ENCODE results near the gene CD300LF.

Gene CD300LF

DNA sequence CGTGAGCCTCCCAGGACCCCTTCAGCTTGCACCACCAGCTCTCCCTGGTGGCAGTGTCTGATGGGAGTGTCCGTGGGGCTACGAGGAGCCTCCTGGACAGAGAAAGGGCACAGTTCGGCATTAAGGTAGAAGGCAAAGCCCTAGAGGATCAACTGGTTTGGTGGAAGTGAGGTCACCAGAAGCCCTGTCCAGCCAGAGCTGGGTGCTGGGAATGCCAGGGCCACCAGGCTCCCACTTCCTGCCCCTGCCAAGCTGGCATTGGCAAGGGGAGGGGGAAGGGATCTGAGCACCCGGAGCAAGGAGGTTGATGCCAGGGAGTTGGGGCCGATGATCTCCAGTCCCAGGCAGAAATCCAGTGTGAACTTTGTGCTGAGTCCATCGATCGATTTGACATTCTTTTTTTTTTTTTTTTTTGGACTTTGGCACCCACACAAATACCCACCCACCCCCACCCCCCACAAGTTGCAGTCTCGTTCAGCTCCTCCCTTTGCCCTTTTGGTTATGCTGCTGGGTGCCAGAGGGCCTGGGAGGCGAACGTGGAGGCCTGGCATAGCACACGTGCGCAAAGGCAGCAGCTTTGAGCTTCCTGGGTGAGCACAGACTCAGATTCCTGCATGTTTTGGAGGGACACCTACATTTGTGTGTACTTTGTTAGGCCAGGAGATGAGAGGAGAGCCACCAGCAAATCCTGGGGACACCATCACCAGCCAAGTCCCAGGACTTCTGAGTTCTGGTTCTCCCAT lies 37.8 kb upstream of the CD300LF start:
- ATAC-seq (replicated peaks) (no peak), DNase-seq (no peak)
- Mint-ChIP-seq H3K36me3 (peaks cover 10 to 19% of the 10 kb centered on the region in 2 donors), H3K27me3 (no peaks in the 10 kb centered on the region), H3K4me1 (peaks cover 41 to 73% of the 10 kb centered on the region in 2 donors), H3K9me3 (no peaks in the 10 kb centered on the region), H3K27ac (no peak overlapping the region), H3K4me3 (peak overlapping the region; percentile 84 to 88)

DNA sequence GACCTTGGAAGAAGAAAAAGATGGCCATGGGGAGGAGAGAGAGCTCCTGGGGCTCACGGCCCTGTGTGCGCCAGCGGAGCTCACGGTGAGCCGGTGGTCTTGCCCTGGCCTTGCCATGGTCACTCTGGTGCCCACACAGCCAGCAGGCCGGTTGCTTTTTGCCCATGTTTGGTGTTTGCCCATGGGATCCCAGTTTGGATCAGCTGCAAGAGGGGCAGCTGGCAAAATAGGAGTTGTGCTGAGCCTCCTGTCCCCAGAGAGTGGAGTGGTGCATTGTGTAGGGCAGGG lies 37.3 kb upstream of the CD300LF start:
- H3K4me1 Mint-ChIP-seq = peaks cover 40 to 67% of the 10 kb centered on the region in 2 donors

DNA sequence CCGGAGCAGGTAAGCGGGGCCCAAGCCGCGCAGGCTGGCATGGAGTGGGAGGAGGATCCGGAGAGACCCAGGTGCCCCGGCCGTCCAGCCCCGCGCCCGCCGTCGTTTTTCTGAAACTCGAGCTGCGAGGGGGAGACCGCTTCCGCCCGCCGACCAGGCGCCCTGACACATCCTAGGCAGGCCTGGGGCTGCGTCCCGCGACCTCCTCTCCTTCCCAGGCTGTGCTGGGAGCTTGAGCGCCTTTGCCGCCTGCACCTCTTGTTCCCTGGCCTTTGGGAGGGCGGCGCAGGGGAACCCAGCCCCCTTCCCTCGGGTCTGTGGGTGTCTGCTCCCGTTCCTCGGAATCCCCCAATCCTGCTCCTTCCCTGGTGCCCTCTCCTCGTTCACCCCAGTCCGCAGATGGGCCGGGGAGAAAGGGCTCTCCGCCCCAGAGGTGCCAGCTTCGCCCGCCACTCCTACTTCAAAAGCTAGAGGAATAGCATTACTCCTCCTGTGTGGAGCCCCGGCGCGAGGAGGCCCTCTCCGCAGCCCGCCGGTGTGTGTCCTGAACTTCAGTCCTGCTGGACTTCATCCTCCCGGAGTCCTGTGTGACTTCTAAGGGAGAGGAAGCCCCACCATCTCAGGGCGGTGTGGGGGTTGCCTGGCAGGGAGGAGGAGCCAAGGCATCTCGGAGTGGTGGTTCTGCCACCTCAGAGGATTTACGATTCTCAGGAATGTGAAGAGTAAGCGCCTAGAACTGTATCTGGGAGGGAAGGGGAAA lies 36.7 kb upstream of the CD300LF start:
- Mint-ChIP-seq H3K4me3 (peak overlapping the region; percentile 84 to 88), H3K4me1 (peaks cover 41 to 67% of the 10 kb centered on the region in 2 donors), H3K27me3 (no peaks in the 10 kb centered on the region), H3K9me3 (no peaks in the 10 kb centered on the region), H3K27ac (peak overlapping the region; percentile 85), H3K36me3 (peaks cover 7 to 14% of the 10 kb centered on the region in 2 donors)
- ATAC-seq (replicated peaks) = peak; percentile 11 to 13
- no peak for DNase-seq

More for the DNA sequence above, 37.3 kb upstream of the CD300LF start:
- H3K4me3 Mint-ChIP-seq = peak overlapping the region; percentile 84 to 88
- H3K27me3 Mint-ChIP-seq = no peaks in the 10 kb centered on the region
- no peaks in the 10 kb centered on the region for H3K9me3 Mint-ChIP-seq
- no peak for DNase-seq
- peaks cover 9 to 16% of the 10 kb centered on the region in 2 donors for H3K36me3 Mint-ChIP-seq
- no peak overlapping the region for H3K27ac Mint-ChIP-seq
- no peak for ATAC-seq (replicated peaks)

DNA sequence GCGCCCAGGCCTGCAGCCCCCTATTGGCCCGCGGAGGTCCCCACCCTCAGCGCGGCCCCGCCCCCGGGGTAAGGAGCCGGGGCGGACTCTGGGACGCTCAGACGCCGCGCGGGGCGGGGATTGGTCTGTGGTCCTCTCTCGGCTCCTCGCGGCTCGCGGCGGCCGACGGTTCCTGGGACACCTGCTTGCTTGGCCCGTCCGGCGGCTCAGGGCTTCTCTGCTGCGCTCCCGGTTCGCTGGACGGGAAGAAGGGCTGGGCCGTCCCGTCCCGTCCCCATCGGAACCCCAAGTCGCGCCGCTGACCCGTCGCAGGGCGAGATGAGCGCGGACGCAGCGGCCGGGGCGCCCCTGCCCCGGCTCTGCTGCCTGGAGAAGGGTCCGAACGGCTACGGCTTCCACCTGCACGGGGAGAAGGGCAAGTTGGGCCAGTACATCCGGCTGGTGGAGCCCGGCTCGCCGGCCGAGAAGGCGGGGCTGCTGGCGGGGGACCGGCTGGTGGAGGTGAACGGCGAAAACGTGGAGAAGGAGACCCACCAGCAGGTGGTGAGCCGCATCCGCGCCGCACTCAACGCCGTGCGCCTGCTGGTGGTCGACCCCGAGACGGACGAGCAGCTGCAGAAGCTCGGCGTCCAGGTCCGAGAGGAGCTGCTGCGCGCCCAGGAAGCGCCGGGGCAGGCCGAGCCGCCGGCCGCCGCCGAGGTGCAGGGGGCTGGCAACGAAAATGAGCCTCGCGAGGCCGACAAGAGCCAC lies 36.0 kb upstream of the CD300LF start, which contains the start of gene NHERF1:
TSS of gene NHERF1 (plus strand) at position 100 of the 750 bp plus-strand sequence. CDS start at position 319, 219 bp downstream.
- Mint-ChIP-seq H3K9me3 (no peaks in the 10 kb centered on the region), H3K4me1 (peaks cover 49 to 69% of the 10 kb centered on the region in 2 donors), H3K36me3 (peaks cover 7 to 14% of the 10 kb centered on the region in 2 donors), H3K27me3 (no peaks in the 10 kb centered on the region), H3K4me3 (peak within 1 kb of the TSS; percentile 84 to 88), H3K27ac (peak within 1 kb of the TSS; percentile 85)
- DNase-seq (peak; percentile 94), ATAC-seq (replicated peaks) (peak; percentile 95 to 96)

DNA sequence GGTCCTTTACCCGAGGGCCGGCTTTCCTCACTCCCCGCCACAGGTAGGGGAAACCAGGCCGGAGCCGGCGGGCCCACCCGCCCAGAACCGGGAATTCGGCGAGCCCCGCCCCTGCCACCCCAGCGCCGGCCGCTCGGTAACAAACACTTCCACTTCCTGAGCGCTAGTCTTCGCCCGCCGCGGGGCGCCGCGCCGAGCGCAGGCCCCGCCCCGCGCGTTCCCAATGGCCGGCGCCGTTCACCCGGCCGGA lies 35.5 kb upstream of the CD300LF start:
- no peaks in the 10 kb centered on the region for H3K9me3 Mint-ChIP-seq
- H3K27ac Mint-ChIP-seq = peak overlapping the region; percentile 76
- DNase-seq (no peak), ATAC-seq (replicated peaks) (no peak)
- H3K36me3 Mint-ChIP-seq = peaks cover 7 to 14% of the 10 kb centered on the region in 2 donors
- H3K4me1 Mint-ChIP-seq = peaks cover 52 to 69% of the 10 kb centered on the region in 2 donors
- peak overlapping the region; percentile 73 to 88 for H3K4me3 Mint-ChIP-seq
- H3K27me3 Mint-ChIP-seq = no peaks in the 10 kb centered on the region

DNA sequence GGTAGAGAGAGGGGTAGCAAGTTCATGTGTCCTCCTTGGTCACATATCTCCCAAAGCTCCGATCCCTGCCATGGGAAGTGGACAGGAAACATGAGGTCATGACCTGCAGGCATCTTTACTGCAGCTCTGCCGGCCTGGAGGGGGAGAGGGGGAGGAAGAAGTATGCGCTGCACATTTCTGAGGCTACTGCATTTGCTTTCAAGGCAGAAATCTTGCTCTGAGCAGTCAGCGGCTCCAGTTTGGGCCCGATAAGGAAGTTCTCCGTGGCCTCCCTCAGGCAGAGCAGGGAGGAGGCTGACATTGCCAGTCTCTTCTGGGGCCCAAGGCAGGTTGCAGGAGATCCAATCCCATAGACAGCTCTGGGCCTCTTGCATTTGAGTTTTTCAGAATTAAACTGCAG lies 34.2 kb upstream of the CD300LF start:
- Mint-ChIP-seq H3K4me3 (peak overlapping the region in 1 of 2 donors; percentile 23), H3K27ac (no peak overlapping the region), H3K27me3 (no peaks in the 10 kb centered on the region), H3K36me3 (peaks cover 0 to 4% of the 10 kb centered on the region in 2 donors), H3K9me3 (no peaks in the 10 kb centered on the region), H3K4me1 (peaks cover 52 to 71% of the 10 kb centered on the region in 2 donors)
- ATAC-seq (replicated peaks) (no peak), DNase-seq (no peak)

DNA sequence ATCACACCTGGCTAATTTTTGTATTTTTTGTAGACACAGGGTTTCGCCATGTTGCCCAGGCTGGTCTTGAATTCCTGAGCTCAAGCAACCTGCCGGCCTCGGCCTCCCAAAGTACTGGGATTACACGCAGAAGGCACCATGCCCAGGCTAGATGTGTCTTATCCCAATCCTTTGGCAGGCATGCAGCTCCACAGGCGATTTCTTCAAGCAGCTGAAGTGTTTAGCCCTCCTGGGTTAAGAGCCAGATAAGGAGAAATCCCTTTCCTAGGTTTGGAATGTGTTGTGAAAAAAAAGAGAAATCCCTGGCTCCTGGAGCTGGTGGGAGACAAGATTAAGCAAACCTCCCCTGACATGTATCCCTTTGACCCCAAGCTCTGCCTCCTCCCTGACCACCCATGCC lies 33.7 kb upstream of the CD300LF start:
- Mint-ChIP-seq H3K4me1 (peaks cover 51 to 71% of the 10 kb centered on the region in 2 donors), H3K4me3 (peak overlapping the region in 1 of 2 donors; percentile 23), H3K36me3 (peaks cover 0 to 3% of the 10 kb centered on the region in 2 donors), H3K9me3 (no peaks in the 10 kb centered on the region), H3K27me3 (no peaks in the 10 kb centered on the region), H3K27ac (no peak overlapping the region)
- ATAC-seq (replicated peaks) = no peak
- DNase-seq = no peak

DNA sequence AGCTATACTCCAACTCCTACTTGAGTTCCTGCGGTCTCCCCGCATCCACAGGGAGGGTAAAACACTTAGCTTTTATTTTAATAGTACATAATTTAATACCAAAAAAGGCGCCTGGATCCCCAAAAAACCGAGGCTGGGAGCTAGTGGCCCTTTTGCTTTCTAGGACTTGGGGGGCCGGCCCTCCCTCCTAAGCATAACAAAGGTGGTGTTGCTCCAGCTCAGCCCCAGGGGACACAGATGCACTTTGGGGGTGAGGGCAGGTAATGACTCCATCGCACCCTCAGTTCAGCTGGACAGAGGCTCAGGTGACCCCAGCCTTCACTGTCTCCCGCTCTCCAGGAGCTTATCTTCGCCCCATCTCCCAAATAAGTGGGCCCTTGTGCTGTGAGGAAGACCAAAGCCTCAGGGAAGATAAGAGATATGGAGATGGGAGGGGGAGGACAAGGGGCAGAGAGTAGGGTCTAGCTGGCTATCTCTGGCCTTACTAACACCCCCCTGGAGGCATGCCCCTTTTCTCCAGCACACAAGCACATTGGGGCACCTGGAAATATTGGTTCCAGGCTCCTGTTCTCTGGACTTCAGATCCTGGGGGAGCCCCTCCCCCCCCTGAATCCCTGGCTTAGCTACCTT lies 32.9 kb upstream of the CD300LF start:
- H3K4me3 Mint-ChIP-seq = no peak overlapping the region
- DNase-seq (no peak), ATAC-seq (replicated peaks) (no peak)
- H3K4me1 Mint-ChIP-seq = peaks cover 44 to 69% of the 10 kb centered on the region in 2 donors
- no peaks in the 10 kb centered on the region for H3K27me3 Mint-ChIP-seq
- H3K36me3 Mint-ChIP-seq = no peaks in the 10 kb centered on the region
- H3K9me3 Mint-ChIP-seq = no peaks in the 10 kb centered on the region
- H3K27ac Mint-ChIP-seq = peak overlapping the region; percentile 37

DNA sequence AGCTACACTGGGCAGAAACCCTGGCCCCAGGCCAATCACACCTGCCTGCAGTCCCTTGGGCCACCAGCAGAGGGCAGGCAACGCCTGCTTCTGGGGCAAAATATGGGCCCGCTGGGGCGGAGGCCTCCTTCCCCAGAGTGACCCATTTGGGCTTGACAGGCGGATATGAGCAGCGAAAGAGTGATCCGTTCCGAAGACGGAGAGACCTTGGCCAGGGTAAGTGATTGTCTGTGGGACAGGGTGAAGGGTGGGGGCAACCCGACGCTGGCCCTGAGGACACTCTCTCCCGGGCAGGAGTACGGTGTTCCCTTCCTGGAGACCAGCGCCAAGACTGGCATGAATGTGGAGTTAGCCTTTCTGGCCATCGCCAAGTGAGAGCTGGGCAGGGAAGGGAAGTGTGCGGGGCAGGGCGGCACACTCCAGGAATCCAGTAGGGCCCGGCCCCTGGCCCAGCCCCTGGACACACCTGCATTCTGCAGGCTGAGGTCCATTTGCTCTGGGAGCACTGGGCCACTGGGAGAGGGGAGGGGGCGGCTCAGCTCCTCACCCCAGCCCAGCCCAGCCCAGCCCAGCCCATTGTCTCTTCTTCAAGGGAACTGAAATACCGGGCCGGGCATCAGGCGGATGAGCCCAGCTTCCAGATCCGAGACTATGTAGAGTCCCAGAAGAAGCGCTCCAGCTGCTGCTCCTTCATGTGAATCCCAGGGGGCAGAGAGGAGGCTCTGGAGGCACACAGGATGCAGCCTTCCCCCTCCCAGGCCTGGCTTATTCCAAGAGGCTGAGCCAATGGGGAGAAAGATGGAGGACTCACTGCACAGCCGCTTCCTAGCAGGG lies 32.2 kb upstream of the CD300LF start:
- H3K4me1 Mint-ChIP-seq = peaks cover 46 to 69% of the 10 kb centered on the region in 2 donors
- peak overlapping the region; percentile 44 for H3K27ac Mint-ChIP-seq
- peak; percentile 78 for DNase-seq
- peak; percentile 12 to 15 for ATAC-seq (replicated peaks)
- H3K36me3 Mint-ChIP-seq = no peaks in the 10 kb centered on the region
- H3K4me3 Mint-ChIP-seq = peak overlapping the region in 1 of 2 donors; percentile 51
- H3K27me3 Mint-ChIP-seq = no peaks in the 10 kb centered on the region
- H3K9me3 Mint-ChIP-seq = no peaks in the 10 kb centered on the region

DNA sequence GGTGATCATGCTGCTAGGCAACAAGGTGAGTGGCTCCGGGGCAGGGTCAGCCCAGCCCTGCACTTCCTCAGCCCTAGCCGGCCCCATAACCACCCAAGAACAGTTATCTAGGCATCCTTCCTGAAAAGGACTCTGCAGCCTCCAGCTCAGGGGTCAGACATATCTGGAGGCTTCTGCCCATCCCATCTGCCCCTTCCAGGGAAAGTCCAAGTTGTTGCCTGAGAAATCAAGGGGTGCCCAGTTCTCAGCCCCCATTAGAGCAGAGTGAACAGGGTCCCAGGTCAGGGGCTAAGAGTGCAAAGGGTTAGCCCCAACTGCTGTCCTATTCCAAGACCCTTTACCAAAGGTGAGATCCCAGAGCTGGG lies 31.6 kb upstream of the CD300LF start:
- Mint-ChIP-seq H3K27ac (peak overlapping the region; percentile 44), H3K4me3 (no peak overlapping the region), H3K9me3 (no peaks in the 10 kb centered on the region), H3K27me3 (no peaks in the 10 kb centered on the region), H3K4me1 (peaks cover 42 to 69% of the 10 kb centered on the region in 2 donors), H3K36me3 (no peaks in the 10 kb centered on the region)
- no peak for DNase-seq
- ATAC-seq (replicated peaks) = no peak

DNA sequence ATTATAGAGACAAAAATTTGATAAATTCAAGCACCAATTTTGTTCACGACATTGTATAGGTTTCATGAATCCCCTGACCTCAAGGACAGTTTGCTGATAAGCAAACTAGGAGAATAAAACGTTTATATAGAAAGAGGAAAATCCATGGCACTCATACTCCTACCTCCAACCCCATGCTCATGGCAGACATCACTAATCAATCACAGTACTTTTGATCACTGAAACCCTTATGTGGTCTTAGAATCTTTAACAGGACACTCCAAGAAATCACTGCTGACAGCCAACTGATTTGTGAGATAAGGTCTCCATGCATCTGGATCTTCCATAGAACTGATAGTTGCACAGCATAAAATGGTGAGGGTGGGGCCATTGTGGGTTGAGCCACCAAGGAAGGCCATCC lies 31.0 kb upstream of the CD300LF start:
- H3K4me3 Mint-ChIP-seq = no peak overlapping the region
- DNase-seq = no peak
- H3K27ac Mint-ChIP-seq = peak overlapping the region; percentile 59
- H3K27me3 Mint-ChIP-seq = no peaks in the 10 kb centered on the region
- no peaks in the 10 kb centered on the region for H3K9me3 Mint-ChIP-seq
- no peaks in the 10 kb centered on the region for H3K36me3 Mint-ChIP-seq
- H3K4me1 Mint-ChIP-seq = peaks cover 48 to 74% of the 10 kb centered on the region in 2 donors
- no peak for ATAC-seq (replicated peaks)

DNA sequence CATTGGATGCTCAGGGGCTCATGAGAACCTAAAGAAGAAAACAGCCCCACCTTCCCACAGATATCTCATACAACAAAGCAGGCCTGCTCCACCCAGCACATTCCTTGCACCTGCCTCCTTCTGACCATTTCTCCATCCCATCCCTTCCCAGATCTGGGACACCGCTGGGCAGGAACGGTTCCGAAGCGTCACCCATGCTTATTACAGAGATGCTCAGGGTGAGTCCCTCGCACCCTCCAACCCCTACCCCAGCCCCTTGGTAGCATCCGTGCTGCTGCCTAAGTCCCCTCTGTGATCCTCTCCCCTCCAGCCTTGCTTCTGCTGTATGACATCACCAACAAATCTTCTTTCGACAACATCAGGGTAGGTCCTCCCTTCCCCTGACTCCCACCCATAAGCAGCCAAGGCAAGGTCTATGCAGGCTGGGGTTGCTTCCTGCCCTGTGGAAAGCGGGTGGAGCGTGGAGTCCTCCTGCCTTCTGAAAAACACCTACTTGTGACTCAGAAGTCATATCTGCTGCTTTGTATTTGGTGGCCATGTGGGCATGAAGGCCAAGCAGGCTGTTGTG lies 30.3 kb upstream of the CD300LF start:
- no peaks in the 10 kb centered on the region for H3K36me3 Mint-ChIP-seq
- no peaks in the 10 kb centered on the region for H3K9me3 Mint-ChIP-seq
- no peak for DNase-seq
- H3K4me3 Mint-ChIP-seq = peak overlapping the region in 1 of 2 donors; percentile 45
- H3K27ac Mint-ChIP-seq = peak overlapping the region; percentile 59
- no peaks in the 10 kb centered on the region for H3K27me3 Mint-ChIP-seq
- no peak for ATAC-seq (replicated peaks)
- H3K4me1 Mint-ChIP-seq = peaks cover 55 to 81% of the 10 kb centered on the region in 2 donors

DNA sequence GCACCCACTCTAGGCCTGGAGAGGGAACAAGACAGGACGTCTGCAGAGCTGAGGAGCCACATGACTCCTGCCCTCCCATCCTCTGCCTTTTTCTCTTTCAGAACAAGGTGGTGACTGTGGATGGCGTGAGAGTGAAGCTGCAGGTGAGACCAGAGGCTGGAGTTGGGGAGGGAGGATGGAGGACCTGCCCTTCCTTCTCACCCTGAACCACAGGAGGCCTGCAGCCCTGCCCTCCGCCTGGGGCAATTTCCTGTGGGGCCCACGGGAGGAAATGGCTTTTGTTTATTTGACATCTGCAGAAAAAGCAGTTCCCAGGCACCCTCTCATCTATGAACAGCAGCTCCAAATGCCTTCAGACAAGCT lies 29.4 kb upstream of the CD300LF start:
- ATAC-seq (replicated peaks) = peak; percentile 41 to 52

More for the DNA sequence above, 29.4 kb upstream of the CD300LF start:
- no peaks in the 10 kb centered on the region for H3K9me3 Mint-ChIP-seq
- no peak for DNase-seq
- no peaks in the 10 kb centered on the region for H3K36me3 Mint-ChIP-seq
- H3K4me1 Mint-ChIP-seq = peaks cover 61 to 80% of the 10 kb centered on the region in 2 donors
- no peaks in the 10 kb centered on the region for H3K27me3 Mint-ChIP-seq
- peak overlapping the region in 1 of 2 donors; percentile 38 for H3K4me3 Mint-ChIP-seq
- peak overlapping the region; percentile 75 for H3K27ac Mint-ChIP-seq

Measured in stimulated activated naive B cell treated with anti-CD40 and anti-IgM and Interleukin-4, amounts not matched to agents 10 μg/mL and 1 μg/mL and 100 μg/mL, for 72 hours (primary cell).